ENCODE results near the gene SGPP2.

DNA sequence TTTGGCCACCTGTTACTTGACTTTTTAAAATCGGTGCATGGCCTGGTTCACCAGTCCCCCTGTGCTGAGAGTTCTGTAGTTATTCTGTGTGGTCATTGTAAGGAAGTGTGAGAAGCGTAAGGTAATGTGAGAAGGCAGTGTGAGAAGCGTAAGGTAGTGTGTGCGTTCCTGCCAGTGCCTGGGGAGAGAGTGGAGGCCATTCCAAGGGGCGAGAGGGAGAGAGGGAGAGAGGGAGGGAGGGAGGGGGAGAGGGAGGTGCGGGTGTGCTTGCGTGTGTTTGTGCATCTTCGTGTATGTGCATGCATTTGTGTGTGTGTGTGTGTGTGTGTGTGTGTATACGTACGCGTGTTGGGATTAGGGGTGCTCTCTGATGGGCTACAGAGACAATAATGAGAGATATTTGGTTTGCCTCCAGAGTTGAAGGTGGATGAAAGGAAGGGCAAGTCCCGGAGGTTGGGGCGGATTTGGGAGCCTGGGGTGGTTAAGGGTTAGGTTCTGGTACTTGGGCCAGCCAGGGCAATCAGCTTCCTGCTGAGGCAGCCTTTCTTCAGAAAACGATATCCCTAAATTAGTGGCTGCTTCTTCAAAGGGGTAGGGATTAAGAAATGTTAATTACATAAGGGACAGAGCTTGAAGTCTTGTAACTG, 53.7 kb downstream of the SGPP2 start:
- TF ChIP-seq CTCF (IDR thresholded peaks at IDR 0.05), result no peak
- no peak for TF ChIP-seq POLR2A (IDR thresholded peaks at IDR 0.05)
